T-helper 9 cell (primary cell): ENCODE data around the gene COL5A1.

ENCODE experiments used
- DNase-seq: peaks from one replicate; pipeline ENCODE4 v3.0.0-alpha.2; 2020
- total RNA-seq, 2 donors: gene quantifications; one replicate each; lab custom pipeline; 2026; lab: John Stamatoyannopoulos, UW

The COL5A1 gene
- 6.3 to 18.0 reads per million in 2 donors for total RNA-seq

DNA sequence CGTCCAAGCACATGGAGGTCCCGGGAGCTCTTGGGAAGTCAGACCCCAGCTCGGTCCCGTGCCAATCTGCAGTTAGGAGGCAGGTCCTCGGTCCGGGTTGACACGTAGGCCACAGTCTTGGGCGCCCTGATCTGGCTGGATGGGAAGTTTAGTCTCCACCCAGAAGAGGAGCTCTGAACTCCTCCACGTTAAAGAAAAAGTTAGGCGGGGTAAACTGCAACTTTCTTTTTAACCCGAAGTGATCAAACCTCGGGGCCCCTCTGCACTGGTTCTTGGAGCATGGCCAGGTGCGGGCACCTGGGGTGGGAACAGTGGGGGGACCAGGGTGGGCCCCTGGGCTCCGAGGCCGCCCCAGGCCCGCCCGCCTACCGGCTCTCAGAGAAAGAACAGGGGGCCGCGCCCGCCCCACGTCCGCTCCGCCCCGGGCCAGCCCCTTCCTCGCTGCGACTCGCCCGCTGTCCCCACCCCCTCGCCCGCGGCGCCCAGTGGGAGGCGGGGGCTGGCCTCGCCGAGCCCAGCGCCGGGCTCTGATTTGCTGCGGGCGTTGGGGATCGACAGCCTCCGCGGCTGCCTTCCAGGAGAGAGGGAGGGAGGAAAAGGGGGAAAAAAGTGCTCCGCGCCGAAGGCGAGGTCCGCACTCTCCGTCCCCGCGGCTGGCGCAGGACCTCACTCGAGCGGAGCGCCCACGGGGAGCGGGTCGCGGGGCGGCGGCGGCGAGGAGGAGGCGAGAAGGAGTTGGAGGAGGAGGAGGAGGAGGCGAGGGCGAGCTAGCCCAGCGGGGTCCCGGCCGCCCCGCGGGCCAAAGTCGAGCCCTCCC is at the start of gene COL5A1:
Gene COL5A1, plus strand, starts transcription at position 631 of the 817 bp plus-strand sequence. CDS start 385 bp downstream, outside the sequence.
- DNase-seq: peak; percentile 43

GRCh38 chr9:134592018-134592818 is 49.4 kb upstream of the COL5A1 start:
- DNase-seq: no peak

GRCh38 chr9:134592819-134593200 is 48.8 kb upstream of the COL5A1 start:
- DNase-seq: no peak

DNA sequence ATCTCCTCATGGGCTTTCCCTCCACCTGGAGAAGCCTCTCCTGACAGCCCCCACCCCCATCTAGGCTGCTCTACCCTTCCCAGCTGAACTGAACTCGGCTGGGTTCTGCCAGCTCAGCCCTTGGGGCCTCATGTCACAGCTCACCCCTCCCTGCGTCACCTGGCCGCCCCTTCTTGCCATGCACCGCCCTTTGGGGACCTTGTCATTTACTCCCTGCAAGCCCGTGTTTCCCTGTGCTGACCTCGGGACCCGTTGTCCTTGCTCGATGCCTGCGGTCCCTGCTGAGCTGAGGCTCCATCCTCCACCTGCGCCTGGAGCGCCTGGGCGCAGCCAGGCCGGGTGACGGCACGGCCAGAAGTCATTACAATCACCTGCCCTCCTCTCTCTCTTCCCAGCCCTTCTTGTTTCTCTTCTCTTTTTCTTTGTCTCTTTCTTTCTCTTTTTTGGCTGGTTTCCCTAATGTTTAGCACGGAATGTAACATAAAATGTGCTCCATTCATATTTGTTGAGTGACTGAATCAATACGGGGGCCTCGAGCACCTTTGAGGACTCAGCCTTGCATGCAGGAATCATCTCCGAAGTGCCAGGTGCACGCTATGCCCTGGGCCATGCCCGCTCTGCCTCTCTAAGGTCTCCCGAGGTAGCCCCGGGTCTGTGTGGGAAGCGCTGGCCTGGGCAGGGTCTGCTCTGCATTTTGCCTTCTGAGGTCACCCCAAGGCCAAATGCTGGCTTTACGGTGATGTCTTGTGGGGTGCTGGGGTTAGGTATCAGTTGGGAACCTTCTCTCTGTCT is 48.1 kb upstream of the COL5A1 start:
- no peak for DNase-seq

DNA sequence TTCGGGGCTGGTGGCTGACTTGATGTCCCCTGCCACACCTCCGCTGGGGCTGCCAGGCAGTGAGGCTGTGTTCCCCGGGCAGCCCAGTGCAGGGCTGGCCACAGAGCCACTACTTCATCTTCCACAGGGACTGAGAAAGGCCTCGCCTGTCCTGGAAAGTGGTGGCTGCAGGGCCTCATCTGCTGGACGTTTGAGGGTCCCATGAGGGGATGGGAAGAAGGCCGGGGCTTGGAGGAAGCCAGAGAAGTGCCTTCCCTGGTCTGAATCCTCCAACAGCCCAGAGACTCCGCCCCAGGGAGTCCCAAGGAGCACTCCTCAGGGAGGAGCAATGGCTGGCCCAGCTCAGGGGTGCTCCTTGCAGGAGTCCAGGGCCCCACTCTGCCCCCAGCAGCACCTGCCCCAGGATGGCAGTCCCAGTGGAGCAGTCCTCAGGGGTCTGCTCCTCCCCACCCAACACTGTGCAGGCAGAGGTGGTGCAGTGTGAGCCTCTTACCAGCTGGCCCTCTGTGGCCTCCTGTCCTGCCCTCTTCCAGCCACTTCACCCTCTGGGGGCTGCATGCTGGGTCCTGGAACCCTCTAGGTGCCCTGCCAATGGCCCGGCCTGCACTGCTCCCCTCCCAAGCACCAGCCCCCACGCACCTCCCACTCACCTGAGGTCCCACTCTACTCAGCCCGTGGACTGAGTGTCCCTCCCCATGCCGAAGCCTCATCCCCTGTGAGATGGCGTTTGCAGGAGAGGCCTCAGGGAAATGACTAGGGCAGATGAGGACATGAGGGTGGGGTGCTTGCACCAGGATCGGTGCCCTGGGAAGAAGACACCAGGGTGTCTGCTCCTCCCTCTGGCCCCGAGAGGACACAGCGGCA is 47.3 kb upstream of the COL5A1 start:
- no peak for DNase-seq

- DNase-seq: no peak
Measured at GRCh38 chr9:134595014-134595413, 46.6 kb upstream of the COL5A1 start.

- DNase-seq: no peak
Measured at GRCh38 chr9:134597041-134597913, 44.3 kb upstream of the COL5A1 start.

GRCh38 chr9:134597957-134598883 is 43.4 kb upstream of the COL5A1 start:
- no peak for DNase-seq

- DNase-seq: no peak
Measured at GRCh38 chr9:134598884-134599245, 42.7 kb upstream of the COL5A1 start.

GRCh38 chr9:134600371-134600770 is 41.2 kb upstream of the COL5A1 start:
- DNase-seq: no peak

- no peak for DNase-seq
Measured at GRCh38 chr9:134600836-134601638, 40.6 kb upstream of the COL5A1 start.

DNA sequence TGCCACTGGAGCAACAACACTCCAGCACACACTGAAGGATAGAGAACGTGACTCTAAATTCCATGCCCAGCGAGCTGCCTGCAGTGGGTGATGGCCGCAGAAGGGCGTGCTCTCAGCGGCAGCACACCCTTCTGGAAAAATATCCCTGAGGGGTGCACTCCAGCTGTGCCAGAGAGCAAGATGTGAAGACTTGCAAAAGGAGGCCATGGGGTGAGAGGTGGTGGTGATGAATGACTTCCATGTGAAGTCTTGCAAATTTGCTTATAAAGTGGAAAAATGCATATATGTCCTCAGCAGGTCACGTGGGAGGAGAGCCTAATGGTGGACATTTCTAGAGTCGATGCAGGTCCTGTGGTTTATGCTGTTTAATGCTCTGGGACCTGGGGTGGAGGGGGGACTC is 39.8 kb upstream of the COL5A1 start:
- DNase-seq: no peak

DNA sequence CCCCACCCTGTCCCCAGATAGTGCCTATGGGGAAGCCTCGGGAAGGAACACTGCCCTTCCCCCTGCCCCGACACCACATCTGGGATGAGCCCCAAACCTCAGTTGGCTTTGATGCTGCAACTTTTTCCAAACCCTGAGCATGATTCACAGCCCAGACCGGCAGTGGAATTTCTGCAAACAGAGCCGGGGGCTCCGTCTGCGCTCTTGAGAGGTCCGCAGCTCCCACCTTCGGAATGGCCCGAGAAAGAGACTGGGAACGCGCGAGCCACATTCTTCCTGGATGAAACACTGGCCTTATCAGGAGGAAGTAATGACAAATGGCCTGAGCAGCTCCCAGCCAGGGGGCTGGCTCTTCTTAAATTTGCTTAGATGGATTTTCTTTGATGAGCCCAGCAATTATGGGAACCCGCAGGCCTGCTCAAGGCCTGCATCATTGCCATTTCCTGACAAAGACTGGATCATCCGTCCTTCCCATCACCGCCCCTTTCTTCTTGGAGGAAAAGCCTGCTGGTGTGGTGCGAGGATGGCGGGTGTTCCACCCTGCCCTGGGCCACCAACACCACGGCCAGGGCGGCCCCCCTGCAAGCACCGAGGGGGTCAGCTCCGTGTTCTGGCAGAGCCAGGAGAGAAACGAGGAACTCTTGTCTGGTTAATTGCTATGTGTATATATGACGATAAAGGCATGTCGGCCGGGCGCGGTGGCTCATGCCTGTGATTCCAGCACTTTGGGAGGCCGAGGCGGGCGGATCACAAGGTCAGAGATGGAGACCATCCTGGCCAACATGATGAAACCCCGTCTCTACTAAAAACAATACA is 38.8 kb upstream of the COL5A1 start:
- DNase-seq: no peak

DNA sequence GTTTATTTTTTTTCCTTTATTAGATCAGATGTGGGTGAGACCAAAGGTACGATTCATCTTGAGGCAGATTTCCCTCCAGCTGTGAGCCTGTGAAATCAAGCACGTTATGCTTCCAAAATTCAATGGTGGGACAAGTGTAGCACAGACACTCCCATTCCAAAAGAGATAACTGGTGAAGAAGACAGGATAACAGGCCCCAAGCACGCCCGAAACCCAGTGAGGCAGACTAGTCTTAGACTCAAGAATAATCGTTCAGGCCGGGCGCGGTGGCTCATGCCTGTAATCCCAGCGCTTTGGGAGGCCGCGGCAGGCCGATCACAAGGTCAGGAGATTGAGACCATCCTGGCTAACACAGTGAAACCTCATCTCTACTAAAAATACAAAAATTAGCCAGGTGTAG is 36.8 kb upstream of the COL5A1 start:
- DNase-seq: no peak

DNA sequence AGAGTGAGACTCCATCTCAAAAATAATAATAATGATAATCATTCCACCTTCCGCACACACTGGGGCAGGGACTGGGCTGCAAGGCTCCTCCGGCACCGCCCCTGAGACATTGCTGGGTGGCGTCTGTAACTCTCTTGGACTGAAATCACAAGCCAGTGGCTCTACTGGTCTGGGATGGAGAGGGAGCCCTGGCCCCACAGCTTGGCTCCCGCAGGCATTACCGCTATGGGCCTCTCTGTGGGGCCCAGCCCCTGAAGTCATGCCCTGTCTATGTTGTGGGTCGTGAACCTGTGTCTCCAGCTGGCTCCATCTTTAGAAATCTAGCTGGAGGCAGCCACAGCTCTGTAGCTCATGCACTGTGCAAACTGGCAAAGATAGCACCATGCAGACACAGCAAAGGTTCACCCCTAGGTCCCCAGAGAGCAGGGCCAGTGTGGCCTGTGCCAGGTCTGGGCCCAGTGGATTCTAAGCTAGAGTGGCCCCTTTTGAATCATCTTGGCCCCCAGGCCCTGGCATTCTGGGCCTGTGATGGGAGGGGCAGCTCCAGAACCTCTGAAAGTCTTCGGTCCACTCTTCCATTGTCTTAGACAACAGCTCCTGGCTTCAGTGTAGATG is 36.1 kb upstream of the COL5A1 start:
- DNase-seq: no peak

DNA sequence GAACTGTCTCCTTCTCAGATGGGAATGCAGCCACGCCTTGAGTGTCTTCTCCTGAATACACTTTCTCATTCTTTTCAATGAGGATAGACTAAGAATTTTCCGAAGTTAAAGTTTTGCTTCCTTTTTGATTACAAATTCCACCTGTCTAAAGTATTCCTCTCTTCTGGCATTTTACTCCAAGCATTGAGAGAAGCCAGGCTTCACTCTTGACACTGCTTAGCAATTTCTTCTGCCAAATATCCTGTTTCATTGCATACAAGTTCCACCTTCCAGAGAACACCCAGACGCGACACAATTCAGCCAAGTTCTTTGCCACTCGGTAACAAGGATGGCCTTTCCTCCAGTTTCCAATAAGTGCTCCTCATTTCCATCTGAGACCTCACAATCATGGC is 35.6 kb upstream of the COL5A1 start:
- no peak for DNase-seq

GRCh38 chr9:134606951-134607731 is 34.5 kb upstream of the COL5A1 start:
- no peak for DNase-seq
